GM10266 (cell line): Measurements from ENCODE around the gene EMP1.

ENCODE experiments used
- DNase-seq: peaks from one replicate; pipeline ENCODE4 v3.0.0; 2012; ENCODE audit errors: extremely low spot score
- CTCF ChIP-seq: IDR thresholded peaks from 2 replicates; pipeline ENCODE4 v1.5.1; 2012; ENCODE audit warnings: mild to moderate bottlenecking, low read depth; ENCODE audit not compliant: control insufficient read depth, insufficient read depth; ENCODE audit errors: missing control alignments

EMP1 gene

GRCh38 chr12:13171921-13172859 is 24.3 kb upstream of the EMP1 start:
- DNase-seq: peak; percentile 18
- no peak for TF ChIP-seq CTCF

- DNase-seq: peak; percentile 67
- TF ChIP-seq CTCF: no peak
Measured at GRCh38 chr12:13173012-13173932, 23.3 kb upstream of the EMP1 start.

- DNase-seq: no peak
- no peak for TF ChIP-seq CTCF
Measured at GRCh38 chr12:13175499-13175898, 21.0 kb upstream of the EMP1 start.

- no peak for TF ChIP-seq CTCF
- no peak for DNase-seq
Measured at GRCh38 chr12:13176256-13176655, 20.3 kb upstream of the EMP1 start.

- DNase-seq: no peak
- no peak for TF ChIP-seq CTCF
Measured at GRCh38 chr12:13177373-13177772, 19.2 kb upstream of the EMP1 start.

- no peak for DNase-seq
- no peak for TF ChIP-seq CTCF
Measured at GRCh38 chr12:13177906-13178305, 18.6 kb upstream of the EMP1 start.
